ENCODE data around the gene ZFPM1. TPM values are rescaled to one million over a fixed set of nuclear protein-coding genes. Genes with fewer than 3 reads are reported as not detected.

ZFPM1 gene
- polyA plus RNA-seq, 1 of the 3 experiments (the other 2 are of a cell fraction), result 1.2 TPM

- Histone ChIP-seq H3K9me2 (no peaks in the 10 kb centered on the region), H3K79me2 (ENCODE audit: insufficient read depth) (no peaks in the 10 kb centered on the region), H3K4me2 (no peak overlapping the region), H3K27ac (ENCODE audit: low read depth in 2 of 2, low read length in 1 of 2) (no peak overlapping the region), H3F3A (replicated peaks; ENCODE audit: insufficient read depth) (peaks cover 2% of the 10 kb centered on the region), H2AFZ (ENCODE audit: low read depth) (no peak overlapping the region), H3K9me3 (no peaks in the 10 kb centered on the region), H3K36me3 (replicated peaks in 1 of 2; ENCODE audit: control insufficient read depth in 1 of 2, insufficient read depth in 2 of 2, low read length in 1 of 2) (peaks cover 0 to 6% of the 10 kb centered on the region in 2 experiments), H4K20me1 (ENCODE audit: insufficient read depth) (0 out of 2 replicates have a peak, but pooled peaks cover 6% of the 10 kb centered on the region), H3K27me3 (ENCODE audit: insufficient read depth) (no peaks in the 10 kb centered on the region), H3K4me1 (ENCODE audit: control insufficient read depth in 1 of 2, insufficient read depth in 2 of 2, low read depth in 1 of 2, low read length in 1 of 2) (peaks cover 0 to 3% of the 10 kb centered on the region in 2 experiments; a peak in 1 of 4 replicates), H3K9ac (no peak overlapping the region), H3K4me3 (ENCODE audit: low read depth in 2 of 2, low read length in 1 of 2) (no peak overlapping the region)
- POLR2A ChIA-PET, result no interaction called here
- 93% methylated on average over 9 of the region's 34 CpGs for WGBS (ENCODE audit: low lambda C conversion rate)
- no peak for TF ChIP-seq USF1 (IDR thresholded peaks at IDR 0.05; ENCODE audit: borderline replicate concordance, low read depth)
- TF ChIP-seq GATA2 (CRISPR knock-in tag; IDR thresholded peaks at IDR 0.05), result no peak
- TF ChIP-seq ZBTB33 (IDR thresholded peaks at IDR 0.05; ENCODE audit: borderline replicate concordance, low read depth), result no peak
- TF ChIP-seq TAF1 (IDR thresholded peaks at IDR 0.05; ENCODE audit: borderline replicate concordance, low read depth, low read length), result no peak
- TF ChIP-seq FOSL2 (IDR thresholded peaks at IDR 0.05; ENCODE audit: borderline replicate concordance, low read depth), result no peak
- no peak for TF ChIP-seq NRF1 (IDR thresholded peaks at IDR 0.05; ENCODE audit: low read depth, low read length)
- no peak for TF ChIP-seq PBX3 (IDR thresholded peaks at IDR 0.05)
- TF ChIP-seq RXRA (IDR thresholded peaks at IDR 0.05; ENCODE audit: borderline replicate concordance, low read depth), result no peak
- no peak for TF ChIP-seq CHD2 (IDR thresholded peaks at IDR 0.05; ENCODE audit: low read length, partially characterized antibody)
- no peak for TF ChIP-seq EZH2phosphoT487 (IDR thresholded peaks at IDR 0.05; ENCODE audit: borderline replicate concordance, low read depth)
- no peak for TF ChIP-seq RFX5 (IDR thresholded peaks at IDR 0.05; ENCODE audit: low read length)
- TF ChIP-seq TEAD4 (IDR thresholded peaks at IDR 0.05; ENCODE audit: borderline replicate concordance, insufficient read depth), result no peak
- no peak for TF ChIP-seq NFIC (IDR thresholded peaks at IDR 0.05; ENCODE audit: borderline replicate concordance)
- TF ChIP-seq RAD21 (IDR thresholded peaks at IDR 0.05; ENCODE audit: low read length), result no peak
- no peak for TF ChIP-seq YY1 (IDR thresholded peaks at IDR 0.05; ENCODE audit: low read depth)
- no peak for TF ChIP-seq MEF2A (IDR thresholded peaks at IDR 0.05; ENCODE audit: borderline replicate concordance, low read depth)
- no peak for TF ChIP-seq EP300 (IDR thresholded peaks at IDR 0.05; ENCODE audit: borderline replicate concordance in 1 of 2, low read depth in 1 of 2, low read length in 1 of 2)
- no peak for TF ChIP-seq FOXJ3 (CRISPR knock-in tag; IDR thresholded peaks at IDR 0.05)
- no peak for TF ChIP-seq ELF1 (IDR thresholded peaks at IDR 0.05)
- CTCF ChIA-PET, result interaction anchor here (0.7 to 1.8 kb wide), 4 partner anchors 44 to 90 kb away, joined by 3 to 6 read pairs (median 4); no protein-coding TSS in a partner anchor
- no peak for DNase-seq
Measured at GRCh38 chr16:88531931-88532433, 78.9 kb downstream of the ZFPM1 start.

Data from SK-N-SH (cell line).